OCI-LY7 (cell line): ENCODE data around the gene GDA. TPM values are rescaled to one million over a fixed set of nuclear protein-coding genes. Genes with fewer than 3 reads are reported as not detected.

Experiments
- BruUV-seq: library from RNA; stranded (reverse); fragments of 400-500 nt; replicated peaks from 2 replicates; lab custom pipeline; 2021; lab: Mats Ljungman, UMichigan
- CTCF ChIA-PET: fragments of 300-600 bp; sonication (Branson Sonifier 250); formaldehyde crosslinking; loops from one replicate; lab custom pipeline; 2022; ENCODE audit warnings: antibody characterized with exemption; ENCODE audit not compliant: unreplicated experiment; lab: Charles Lee
- POLR2A ChIA-PET: fragments of 300-600 bp; sonication (Branson Sonifier 250); formaldehyde crosslinking; loops from one replicate; lab custom pipeline; 2022; ENCODE audit warnings: antibody characterized with exemption; lab: Charles Lee
- DNase-seq: peaks from one replicate; pipeline ENCODE4 v3.0.0-alpha.2; 2015; ENCODE audit warnings: low spot score
- H2AFZ ChIP-seq: fragments of 200-600 bp; sonication (generic), shearing (Covaris generic); 2 replicates; pipeline ENCODE4 v1.6.1; 2014; ENCODE audit warnings: mild to moderate bottlenecking, antibody characterized with exemption, low read length, moderate library complexity
- H3K27ac ChIP-seq: fragments of 200-600 bp; sonication (generic); 2 replicates; pipeline ENCODE4 v1.5.1; 2014; ENCODE audit warnings: mixed run types, low read depth, mild to moderate bottlenecking, moderate library complexity, low read length, inconsistent platforms; ENCODE audit not compliant: poor library complexity, severe bottlenecking
- H3K36me3 ChIP-seq: fragments of 200-600 bp; sonication (generic); 2 replicates; pipeline ENCODE4 v1.6.1; 2014; ENCODE audit warnings: mild to moderate bottlenecking, antibody characterized with exemption, low read length, moderate library complexity, mixed read lengths; ENCODE audit not compliant: insufficient read depth
- H3K4me1 ChIP-seq: fragments of 200-600 bp; sonication (generic); 2 replicates; pipeline ENCODE4 v1.5.1; 2014; ENCODE audit warnings: mild to moderate bottlenecking, low read length; ENCODE audit not compliant: insufficient read depth, poor library complexity, severe bottlenecking
- H3K4me2 ChIP-seq: fragments of 200-600 bp; sonication (generic); 2 replicates; pipeline ENCODE4 v1.6.1; 2014; ENCODE audit warnings: mild to moderate bottlenecking, low read length
- H3K4me3 ChIP-seq: fragments of 200-600 bp; sonication (generic); 2 replicates; pipeline ENCODE4 v1.5.1; 2014; ENCODE audit warnings: mild to moderate bottlenecking, low read depth, low read length; ENCODE audit not compliant: poor library complexity, severe bottlenecking
- H3K79me2 ChIP-seq: fragments of 200-600 bp; sonication (generic); 2 replicates; pipeline ENCODE4 v1.6.1; 2016; ENCODE audit warnings: low read depth, mild to moderate bottlenecking, low read length, moderate library complexity, mixed read lengths; ENCODE audit not compliant: insufficient read depth
- H3K9me2 ChIP-seq: fragments of 200-600 bp; sonication (generic); 2 replicates; pipeline ENCODE4 v1.6.1; 2016; ENCODE audit warnings: mild to moderate bottlenecking, low read length, mixed read lengths; ENCODE audit not compliant: insufficient read depth
- H3K9me3 ChIP-seq: fragments of 200-600 bp; sonication (generic); 2 replicates; pipeline ENCODE4 v1.6.1; 2014; ENCODE audit warnings: mild to moderate bottlenecking, mixed run types, low read length, mixed read lengths
- H4K20me1 ChIP-seq: fragments of 200-600 bp; sonication (generic); 2 replicates; pipeline ENCODE4 v1.6.1; 2014; ENCODE audit warnings: mild to moderate bottlenecking, antibody characterized with exemption, low read length, moderate library complexity, mixed read lengths; ENCODE audit not compliant: insufficient read depth
- EZH2phosphoT487 ChIP-seq: fragments of 200-600 bp; sonication (generic); IDR thresholded peaks from 2 replicates; pipeline ENCODE4 v1.6.1; 2018; ENCODE audit warnings: low read depth, borderline replicate concordance, mild to moderate bottlenecking, mixed run types, antibody characterized with exemption, low read length, moderate library complexity, mixed read lengths
- intact Hi-C: fragments of 100-400 bp; cut with micrococcal nuclease; formaldehyde crosslinking; loops from one replicate; pipeline ENCODE4 v1.10.0; 2022; ENCODE audit not compliant: unreplicated experiment
- total RNA-seq, 2 experiments: library from RNA; depleted of rRNA in 1 of 2; stranded (reverse); fragments of >200 nt in 1 of 2; shearing (Covaris generic) in 1 of 2; gene quantifications; 2 replicates each; pipeline ENCODE4 v1.2.3, GENCODE V29; 2014 to 2022
- TF ChIP-seq, protein P1 (sequence below): fragments of 200-600 bp; sonication (generic); conservative IDR thresholded peaks from 2 replicates; pipeline ENCODE4 v1.5.1; 2014; ENCODE audit warnings: mild to moderate bottlenecking, antibody characterized with exemption, low read length, moderate library complexity, mixed read lengths

The GDA gene
- total RNA-seq, 2 experiments from 2014 or later: not detected

DNA sequence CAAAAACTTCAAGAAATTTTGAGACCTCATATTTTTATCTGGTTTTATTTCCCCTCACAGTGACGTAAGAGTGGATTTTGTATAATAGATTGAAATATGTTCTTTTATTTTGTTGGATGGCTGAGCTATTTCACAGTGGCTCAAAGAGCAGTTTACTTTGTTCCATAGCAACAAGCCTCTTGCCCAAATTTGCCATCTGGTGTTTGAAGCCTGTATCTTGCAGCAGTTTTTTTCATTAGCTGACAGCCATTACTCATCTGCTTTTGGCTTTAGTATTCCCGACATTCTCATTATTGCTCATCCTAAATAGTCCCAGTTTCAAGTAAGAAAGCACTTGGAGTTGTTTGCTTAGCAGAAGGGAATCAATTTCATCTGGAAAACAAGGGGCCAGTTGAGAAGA, 36.3 kb downstream of the GDA start:
- H3K79me2 ChIP-seq: no peaks in the 10 kb centered on the region
- CTCF ChIA-PET: no interaction called here
- no peak for DNase-seq
- POLR2A ChIA-PET: interaction anchor here (1.6 kb wide), 1 partner anchor 9 kb away, joined by 4 read pairs; no protein-coding TSS in a partner anchor
- H3K4me2 ChIP-seq: no peak overlapping the region
- no peak for TF ChIP-seq EZH2phosphoT487
- TF ChIP-seq, protein P1, sequence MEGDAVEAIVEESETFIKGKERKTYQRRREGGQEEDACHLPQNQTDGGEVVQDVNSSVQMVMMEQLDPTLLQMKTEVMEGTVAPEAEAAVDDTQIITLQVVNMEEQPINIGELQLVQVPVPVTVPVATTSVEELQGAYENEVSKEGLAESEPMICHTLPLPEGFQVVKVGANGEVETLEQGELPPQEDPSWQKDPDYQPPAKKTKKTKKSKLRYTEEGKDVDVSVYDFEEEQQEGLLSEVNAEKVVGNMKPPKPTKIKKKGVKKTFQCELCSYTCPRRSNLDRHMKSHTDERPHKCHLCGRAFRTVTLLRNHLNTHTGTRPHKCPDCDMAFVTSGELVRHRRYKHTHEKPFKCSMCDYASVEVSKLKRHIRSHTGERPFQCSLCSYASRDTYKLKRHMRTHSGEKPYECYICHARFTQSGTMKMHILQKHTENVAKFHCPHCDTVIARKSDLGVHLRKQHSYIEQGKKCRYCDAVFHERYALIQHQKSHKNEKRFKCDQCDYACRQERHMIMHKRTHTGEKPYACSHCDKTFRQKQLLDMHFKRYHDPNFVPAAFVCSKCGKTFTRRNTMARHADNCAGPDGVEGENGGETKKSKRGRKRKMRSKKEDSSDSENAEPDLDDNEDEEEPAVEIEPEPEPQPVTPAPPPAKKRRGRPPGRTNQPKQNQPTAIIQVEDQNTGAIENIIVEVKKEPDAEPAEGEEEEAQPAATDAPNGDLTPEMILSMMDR: no peak
- no peaks in the 10 kb centered on the region for H4K20me1 ChIP-seq
- H3K4me1 ChIP-seq: no peaks in the 10 kb centered on the region
- no TSS peak for BruUV-seq
- no peaks in the 10 kb centered on the region for H3K36me3 ChIP-seq
- H3K4me3 ChIP-seq: no peak overlapping the region
- H2AFZ ChIP-seq: no peak overlapping the region
- intact Hi-C loops: no loop called here
- no peaks in the 10 kb centered on the region for H3K9me2 ChIP-seq
- no peak overlapping the region for H3K27ac ChIP-seq
- no peaks in the 10 kb centered on the region for H3K9me3 ChIP-seq

DNA sequence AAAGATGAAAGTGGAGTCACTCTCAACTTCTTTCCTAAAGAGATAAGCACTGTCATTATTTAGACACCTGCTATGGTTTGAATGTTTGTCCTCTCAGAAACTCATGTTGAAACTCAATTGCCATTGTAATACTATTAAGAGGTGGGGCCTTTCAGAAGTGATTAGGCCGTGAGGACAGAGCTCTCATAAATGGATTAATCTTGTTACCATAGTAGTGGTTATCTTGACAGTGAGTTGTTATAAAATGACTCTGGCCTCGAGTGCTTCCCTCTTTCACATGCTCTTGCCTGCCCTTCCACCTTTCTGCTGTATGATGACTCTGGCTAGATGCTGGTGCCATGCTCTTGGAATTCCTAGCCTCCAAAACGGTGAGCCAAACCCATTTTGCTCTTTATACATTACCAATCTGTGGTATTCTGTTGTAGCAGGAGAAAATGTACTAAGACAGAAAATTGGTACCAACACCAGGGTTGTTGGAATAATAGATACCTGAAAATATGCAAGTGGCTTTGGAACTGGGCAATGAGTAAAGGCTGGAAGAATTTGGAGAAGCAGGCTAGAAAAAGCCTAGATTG, 38.0 kb downstream of the GDA start:
- no peak overlapping the region for H3K4me2 ChIP-seq
- no peak overlapping the region for H3K27ac ChIP-seq
- TF ChIP-seq, protein P1: no peak
- TF ChIP-seq EZH2phosphoT487: no peak
- no peaks in the 10 kb centered on the region for H3K9me2 ChIP-seq
- H2AFZ ChIP-seq: no peak overlapping the region
- no peaks in the 10 kb centered on the region for H4K20me1 ChIP-seq
- no TSS peak for BruUV-seq
- H3K4me3 ChIP-seq: no peak overlapping the region
- no peaks in the 10 kb centered on the region for H3K4me1 ChIP-seq
- no peaks in the 10 kb centered on the region for H3K36me3 ChIP-seq
- no peaks in the 10 kb centered on the region for H3K79me2 ChIP-seq
- POLR2A ChIA-PET: interaction anchor here (0.6 to 1.5 kb wide), 2 partner anchors 11 to 61 kb away, joined by 3 to 4 read pairs; no protein-coding TSS in a partner anchor
- no peak for DNase-seq
- intact Hi-C loops: no loop called here
- no peaks in the 10 kb centered on the region for H3K9me3 ChIP-seq
- CTCF ChIA-PET: interaction anchor here (0.6 kb wide), 1 partner anchor 122 kb away, joined by 3 read pairs; no protein-coding TSS in a partner anchor

DNA sequence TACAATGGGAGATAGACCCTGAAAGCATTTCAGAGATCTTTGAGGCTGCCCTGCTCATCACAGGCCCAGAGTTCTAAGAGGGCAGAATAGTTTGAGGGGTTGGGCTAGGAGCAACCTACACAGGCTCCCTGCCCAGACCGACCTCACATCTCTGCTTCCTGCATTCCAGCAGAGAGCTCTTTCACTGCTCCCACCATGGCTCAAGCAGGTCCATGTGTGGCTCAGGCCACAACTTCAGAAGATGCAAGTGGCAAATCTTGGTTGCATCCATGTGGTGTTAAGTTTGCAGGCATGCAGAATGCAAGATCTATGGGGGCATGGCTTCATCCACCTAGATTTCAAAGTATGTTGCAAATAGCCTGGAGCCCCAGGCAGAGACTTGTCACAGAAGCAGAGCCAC, 39.0 kb downstream of the GDA start:
- POLR2A ChIA-PET: interaction anchor here (0.6 to 1.5 kb wide), 2 partner anchors 12 to 514 kb away, joined by 3 to 4 read pairs; no protein-coding TSS in a partner anchor
- no TSS peak for BruUV-seq
- Histone ChIP-seq H4K20me1 (no peaks in the 10 kb centered on the region), H3K27ac (no peak overlapping the region), H3K4me2 (no peak overlapping the region), H3K4me1 (no peaks in the 10 kb centered on the region), H3K9me3 (no peaks in the 10 kb centered on the region), H3K4me3 (no peak overlapping the region), H3K36me3 (no peaks in the 10 kb centered on the region), H2AFZ (no peak overlapping the region), H3K79me2 (no peaks in the 10 kb centered on the region), H3K9me2 (no peaks in the 10 kb centered on the region)
- CTCF ChIA-PET: no interaction called here
- no peak for TF ChIP-seq EZH2phosphoT487
- TF ChIP-seq, protein P1: no peak
- intact Hi-C loops: no loop called here
- no peak for DNase-seq
